HAP-1 (cell line): ENCODE results near the gene LILRB5.
"Not testable (repeated sequence)": the region's sequence is repeated elsewhere in the genome, so short reads cannot be mapped to it uniquely, and the experiment has no call there.

Experiments used
- DNase-seq, 2 experiments: peaks; one replicate each; pipeline ENCODE4 v3.0.0-alpha.2; 2016 to 2020; ENCODE audit warnings: low spot score in 2 of 2
- H3K27me3 ChIP-seq: fragments of 250-450 bp; sonication (Bioruptor Pico); 2 replicates; pipeline ENCODE4 v1.5.1; 2020; ENCODE audit warnings: low read depth, mild to moderate bottlenecking, moderate library complexity
- H3K36me3 ChIP-seq: fragments of 250-450 bp; sonication (Bioruptor Pico); replicated peaks from 2 replicates; pipeline ENCODE4 v1.5.1; 2020; ENCODE audit warnings: mild to moderate bottlenecking
- H3K4me1 ChIP-seq: fragments of 250-450 bp; sonication (Bioruptor Pico); 2 replicates; pipeline ENCODE4 v1.5.1; 2020; ENCODE audit warnings: mild to moderate bottlenecking
- H3K4me3 ChIP-seq: fragments of 250-450 bp; sonication (Bioruptor Pico); 2 replicates; pipeline ENCODE4 v1.5.1; 2020; ENCODE audit warnings: mild to moderate bottlenecking, moderate library complexity
- H3K9me3 ChIP-seq: fragments of 250-450 bp; sonication (Bioruptor Pico); 2 replicates; pipeline ENCODE4 v1.5.1; 2020; ENCODE audit warnings: mild to moderate bottlenecking, moderate library complexity
- in situ Hi-C: fragments of 300-500 bp; cut with MboI; formaldehyde crosslinking; loops from 3 replicates; pipeline ENCODE4 v1.14.3; 2020; ENCODE audit warnings: low sequenced_read_pairs, inconsistent platforms, mixed read lengths

The LILRB5 gene

GRCh38 chr19:54257116-54257480 is at the start of gene LILRB5:
TSS of gene LILRB5 (minus strand) at chr19:54257273. CDS start at chr19:54257193, 80 bp downstream.
- H3K4me1 ChIP-seq: no peaks in the 10 kb centered on the region
- no peaks in the 10 kb centered on the region for H3K36me3 ChIP-seq
- in situ Hi-C loops: no loop called here
- H3K4me3 ChIP-seq: no peak within 1 kb of the TSS
- no peaks in the 10 kb centered on the region for H3K9me3 ChIP-seq
- H3K27me3 ChIP-seq: peaks cover 35% of the 10 kb centered on the region
- no peak for DNase-seq

- no peaks in the 10 kb centered on the region for H3K9me3 ChIP-seq
- DNase-seq: no peak
- H3K36me3 ChIP-seq: no peaks in the 10 kb centered on the region
- H3K4me1 ChIP-seq: no peaks in the 10 kb centered on the region
- in situ Hi-C loops: no loop called here
- no peak overlapping the region for H3K4me3 ChIP-seq
- 0 out of 2 replicates have a peak, but pooled peaks cover 3% of the 10 kb centered on the region for H3K27me3 ChIP-seq
Measured at GRCh38 chr19:54305141-54305540, 48.1 kb upstream of the LILRB5 start.

GRCh38 chr19:54302257-54302656 is 45.2 kb upstream of the LILRB5 start:
- Histone ChIP-seq H3K4me1 (no peaks in the 10 kb centered on the region), H3K9me3 (no peaks in the 10 kb centered on the region), H3K4me3 (no peak overlapping the region), H3K36me3 (no peaks in the 10 kb centered on the region), H3K27me3 (0 out of 2 replicates have a peak, but pooled peaks cover 3% of the 10 kb centered on the region)
- in situ Hi-C loops: no loop called here
- no peak for DNase-seq

DNA sequence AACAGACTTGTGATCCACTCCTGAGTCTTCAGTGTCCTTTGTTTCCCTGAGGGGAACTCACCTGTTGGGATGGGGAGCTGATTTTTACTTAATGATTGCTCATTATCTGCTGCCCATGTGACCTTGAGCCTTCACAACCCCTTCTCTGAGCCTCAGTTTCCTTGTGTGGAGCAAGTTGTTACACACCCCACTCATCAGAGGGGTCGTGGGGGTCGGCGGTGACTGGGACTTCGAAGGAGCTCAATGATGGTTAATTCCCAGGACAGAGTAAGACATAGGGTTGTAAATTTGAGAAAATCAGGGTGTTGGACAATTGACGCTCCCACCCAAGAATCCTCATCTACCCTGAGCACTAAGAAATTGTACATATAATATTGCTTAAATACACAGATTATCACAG is 42.4 kb upstream of the LILRB5 start:
- H3K27me3 ChIP-seq: 0 out of 2 replicates have a peak, but pooled peaks cover 3% of the 10 kb centered on the region
- no peak for DNase-seq
- no peaks in the 10 kb centered on the region for H3K4me1 ChIP-seq
- H3K36me3 ChIP-seq: no peaks in the 10 kb centered on the region
- H3K4me3 ChIP-seq: no peak overlapping the region
- H3K9me3 ChIP-seq: no peaks in the 10 kb centered on the region
- in situ Hi-C loops: loop anchor here (5.0 kb wide), 1 partner anchor 333 kb away; the partner anchor contains the start of gene LILRB1

DNA sequence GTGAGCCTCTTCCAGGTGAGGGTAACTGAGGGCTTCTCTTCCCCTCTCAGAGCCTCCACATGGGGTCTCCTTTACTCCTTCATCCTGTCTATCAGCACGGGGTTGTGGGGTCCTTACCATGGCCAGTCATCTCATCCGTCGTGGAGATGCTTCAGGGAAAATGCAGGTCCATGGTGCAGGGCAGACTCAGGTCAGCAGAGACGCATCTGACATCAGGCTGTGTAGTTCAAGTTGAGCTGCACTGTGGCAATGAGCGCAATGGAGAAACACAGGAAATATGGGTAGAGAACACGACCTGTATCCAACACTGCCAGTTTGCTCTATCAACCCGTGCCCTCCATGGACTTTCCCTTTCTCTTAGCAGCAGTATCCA is 42.0 kb upstream of the LILRB5 start:
- in situ Hi-C loops: loop anchor here (5.0 kb wide), 1 partner anchor 333 kb away; the partner anchor contains the start of gene LILRB1

GRCh38 chr19:54298357-54299125 is 41.5 kb upstream of the LILRB5 start:
- in situ Hi-C loops: loop anchor here (5.0 kb wide), 1 partner anchor 334 kb away; the partner anchor contains the start of gene LILRB1
- Histone ChIP-seq H3K36me3 (no peaks in the 10 kb centered on the region), H3K4me1 (no peaks in the 10 kb centered on the region), H3K9me3 (no peaks in the 10 kb centered on the region), H3K4me3 (no peak overlapping the region), H3K27me3 (0 out of 2 replicates have a peak, but pooled peaks cover 3% of the 10 kb centered on the region)
- DNase-seq: no peak

More for the DNA sequence above, 42.0 kb upstream of the LILRB5 start:
- no peak for DNase-seq
- Histone ChIP-seq H3K36me3 (no peaks in the 10 kb centered on the region), H3K4me1 (no peaks in the 10 kb centered on the region), H3K9me3 (no peaks in the 10 kb centered on the region), H3K4me3 (no peak overlapping the region), H3K27me3 (0 out of 2 replicates have a peak, but pooled peaks cover 3% of the 10 kb centered on the region)

DNA sequence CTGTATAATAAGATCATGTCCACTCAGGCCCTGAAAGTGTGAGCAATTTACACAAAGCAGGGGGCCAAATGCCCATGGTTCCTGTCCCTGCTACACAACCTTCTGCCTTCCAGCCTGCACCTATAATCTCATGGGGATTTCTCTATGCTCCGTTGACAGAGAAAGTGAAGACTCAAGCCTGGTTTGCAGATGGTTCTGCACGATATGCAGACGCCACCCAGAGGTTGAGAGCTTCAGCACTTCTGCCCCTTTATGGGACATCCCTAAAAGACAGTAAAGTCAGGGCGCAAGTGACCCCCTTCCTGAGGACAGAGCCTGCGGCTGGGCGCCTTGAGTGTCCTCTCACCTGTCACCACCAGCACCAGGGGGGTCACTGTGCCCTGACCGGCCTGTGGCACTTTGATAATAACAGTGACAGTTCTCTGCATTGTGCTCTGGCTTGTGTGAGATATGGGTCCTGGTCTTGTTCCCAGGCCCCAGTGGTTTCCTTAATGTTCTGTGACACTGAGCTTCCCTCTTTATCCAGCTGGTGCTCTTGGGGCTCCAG is 40.8 kb upstream of the LILRB5 start:
- no peaks in the 10 kb centered on the region for H3K9me3 ChIP-seq
- H3K4me1 ChIP-seq: no peaks in the 10 kb centered on the region
- in situ Hi-C loops: loop anchor here (5.0 kb wide), 1 partner anchor 334 kb away; the partner anchor contains the start of gene LILRB1
- H3K36me3 ChIP-seq: no peaks in the 10 kb centered on the region
- 0 out of 2 replicates have a peak, but pooled peaks cover 3% of the 10 kb centered on the region for H3K27me3 ChIP-seq
- H3K4me3 ChIP-seq: no peak overlapping the region
- no peak for DNase-seq

DNA sequence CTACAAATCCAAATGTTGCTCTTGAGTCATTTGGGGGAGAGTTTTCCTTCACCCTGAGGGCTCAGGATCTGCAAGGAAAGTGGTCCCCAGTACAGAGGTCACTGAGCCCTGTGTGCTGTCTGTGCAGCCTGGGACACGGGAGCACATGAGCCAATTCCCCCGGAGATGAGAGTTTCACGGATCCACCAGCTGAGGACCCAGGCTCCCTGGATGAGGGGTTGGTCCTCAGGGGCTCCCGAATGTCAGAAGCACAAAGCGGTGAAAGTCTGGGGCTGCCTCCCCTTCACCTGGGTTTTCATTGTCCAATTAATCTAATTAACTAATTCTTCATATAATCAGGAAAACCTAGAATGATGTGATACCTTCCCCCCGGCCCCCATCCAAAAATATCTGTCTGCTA is 37.5 kb upstream of the LILRB5 start:
- no peak overlapping the region for H3K4me3 ChIP-seq
- no peak for DNase-seq

DNA sequence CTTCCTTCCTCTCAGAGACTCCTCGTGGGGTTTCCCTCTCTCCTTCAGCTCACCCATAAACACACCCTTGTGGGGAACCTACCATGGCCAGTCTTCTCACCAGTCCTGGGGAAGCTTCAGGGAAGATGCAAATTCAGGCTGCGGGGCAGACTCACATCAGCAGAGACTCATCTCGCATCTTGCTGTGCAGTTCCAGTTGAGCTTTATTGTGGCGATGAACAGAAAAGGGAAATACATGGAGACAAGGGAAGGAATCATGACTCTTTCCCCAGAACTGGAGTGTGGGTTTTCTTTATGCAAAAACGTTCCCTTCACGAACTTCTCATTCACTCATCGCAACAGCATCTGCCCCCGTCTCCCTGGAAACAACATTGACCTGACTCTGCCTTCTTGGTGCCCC is 32.1 kb upstream of the LILRB5 start:
- H3K4me3 ChIP-seq, H3K27me3 ChIP-seq, DNase-seq, H3K9me3 ChIP-seq, in situ Hi-C loops, H3K4me1 ChIP-seq, H3K36me3 ChIP-seq: not testable (repeated sequence)

More for the DNA sequence above, 37.5 kb upstream of the LILRB5 start:
- Histone ChIP-seq H3K27me3 (no peaks in the 10 kb centered on the region), H3K36me3 (no peaks in the 10 kb centered on the region), H3K4me1 (no peaks in the 10 kb centered on the region), H3K9me3 (no peaks in the 10 kb centered on the region)
- in situ Hi-C loops: loop anchor here (5.0 kb wide), 1 partner anchor 283 kb away; no protein-coding TSS in a partner anchor

GRCh38 chr19:54287456-54287855 is 30.4 kb upstream of the LILRB5 start:
- in situ Hi-C loops: no loop called here
- Histone ChIP-seq H3K36me3 (no peaks in the 10 kb centered on the region), H3K9me3 (no peaks in the 10 kb centered on the region), H3K4me3 (no peak overlapping the region), H3K4me1 (no peaks in the 10 kb centered on the region), H3K27me3 (no peaks in the 10 kb centered on the region)
- DNase-seq: no peak

GRCh38 chr19:54286283-54286682 is 29.2 kb upstream of the LILRB5 start:
- H3K9me3 ChIP-seq, DNase-seq, in situ Hi-C loops, H3K4me1 ChIP-seq, H3K4me3 ChIP-seq, H3K36me3 ChIP-seq, H3K27me3 ChIP-seq: not testable (repeated sequence)

- H3K27me3 ChIP-seq, in situ Hi-C loops, H3K4me3 ChIP-seq, H3K36me3 ChIP-seq, H3K4me1 ChIP-seq, H3K9me3 ChIP-seq, DNase-seq: not testable (repeated sequence)
Measured at GRCh38 chr19:54285427-54286056, 28.5 kb upstream of the LILRB5 start.

- H3K9me3 ChIP-seq: no peaks in the 10 kb centered on the region
- in situ Hi-C loops: no loop called here
- H3K4me3 ChIP-seq: no peak overlapping the region
- DNase-seq: no peak
- H3K4me1 ChIP-seq: no peaks in the 10 kb centered on the region
- H3K36me3 ChIP-seq: no peaks in the 10 kb centered on the region
- 0 out of 2 replicates have a peak, but pooled peaks cover 3% of the 10 kb centered on the region for H3K27me3 ChIP-seq
Measured at GRCh38 chr19:54282686-54283470, 25.8 kb upstream of the LILRB5 start.
